CD4-positive, alpha-beta T cell (primary cell): ENCODE results near the gene MAN2A2. TPM values are rescaled to one million over a fixed set of nuclear protein-coding genes. Genes with fewer than 3 reads are reported as not detected.
"Not testable (repeated sequence)": the region's sequence is repeated elsewhere in the genome, so short reads cannot be mapped to it uniquely, and the experiment has no call there.

Experiments used
- ATAC-seq: fragments of 200-7000 bp; cut with Tn5 transposase; one replicate; pipeline ENCODE4 v1.10.0; 2022; ENCODE audit warnings: mild to moderate bottlenecking; ENCODE audit not compliant: poor library complexity
- CTCF ChIA-PET: fragments of 350-600 bp; sonication (Branson Sonifier 250); formaldehyde crosslinking; loops from one replicate; lab custom pipeline; 2021; ENCODE audit warnings: antibody characterized with exemption, inconsistent platforms; lab: Charles Lee
- POLR2A ChIA-PET: fragments of 350-600 bp; sonication (Branson Sonifier 250); formaldehyde crosslinking; loops from one replicate; lab custom pipeline; 2021; ENCODE audit warnings: antibody characterized with exemption, inconsistent platforms; lab: Charles Lee
- DNase-seq, 14 experiments: peaks; one replicate each; pipeline ENCODE4 v3.0.0-alpha.2; 2013 to 2020; ENCODE audit warnings: mixed read lengths in 2 of 14
- H3K27ac ChIP-seq, 2 donors: one replicate each; pipeline versions ENCODE4 v1.5.1 to v1.7.0; 2013; ENCODE audit warnings: low read length in 2 of 2, low read depth in 1 of 2, mild to moderate bottlenecking in 1 of 2
- H3K27me3 ChIP-seq, 2 experiments: 1 replicate in 1 of 2; 2 replicates in 1 of 2; pipeline versions ENCODE4 v1.6.1 to v1.7.0; 2013; ENCODE audit warnings: low read length in 2 of 2, control low read depth in 1 of 2, mild to moderate bottlenecking in 1 of 2, moderate library complexity in 1 of 2; ENCODE audit not compliant: insufficient read depth in 2 of 2, control insufficient read depth in 1 of 2
- H3K36me3 ChIP-seq: one replicate; pipeline ENCODE4 v1.6.1; 2013; ENCODE audit warnings: low read length, control low read depth; ENCODE audit not compliant: insufficient read depth
- H3K4me1 ChIP-seq: one replicate; pipeline ENCODE4 v1.6.1; 2013; ENCODE audit warnings: low read length, control low read depth; ENCODE audit not compliant: insufficient read depth
- H3K4me3 ChIP-seq: one replicate; pipeline ENCODE4 v1.5.1; 2013; ENCODE audit warnings: mild to moderate bottlenecking, low read length, moderate library complexity
- H3K9me3 ChIP-seq, 2 experiments: 1 replicate in 1 of 2; 2 replicates in 1 of 2; pipeline versions ENCODE4 v1.6.1 to v1.7.0; 2013; ENCODE audit warnings: low read length in 2 of 2, mild to moderate bottlenecking in 2 of 2, control low read depth in 1 of 2, moderate library complexity in 1 of 2; ENCODE audit not compliant: control insufficient read depth in 1 of 2, insufficient read depth in 1 of 2
- H3K27ac Mint-ChIP-seq: one replicate; pipeline ENCODE4 v1.8.0; 2020; ENCODE audit warnings: mixed read lengths
- H3K27me3 Mint-ChIP-seq: one replicate; pipeline ENCODE4 v1.8.0; 2021; ENCODE audit warnings: mixed read lengths
- H3K36me3 Mint-ChIP-seq: one replicate; pipeline ENCODE4 v1.8.0; 2021; ENCODE audit warnings: low read depth, mixed read lengths
- H3K4me1 Mint-ChIP-seq: one replicate; pipeline ENCODE4 v1.8.0; 2021; ENCODE audit warnings: low read depth, mixed read lengths
- H3K4me3 Mint-ChIP-seq: one replicate; pipeline ENCODE4 v1.8.0; 2020; ENCODE audit warnings: mild to moderate bottlenecking, mixed read lengths
- H3K9me3 Mint-ChIP-seq: one replicate; pipeline ENCODE4 v1.8.0; 2020; ENCODE audit warnings: mixed read lengths
- intact Hi-C, 2 experiments: fragments of 100-400 bp; cut with DNase I in 1 of 2; cut with micrococcal nuclease in 1 of 2; formaldehyde crosslinking; loops; one replicate each; pipeline versions ENCODE4 v1.15.1 to v1.9.0; 2023 to 2025; cut with DNase I, micrococcal nuclease
- total RNA-seq, 174 experiments: library from RNA in 2 of 174; stranded (reverse) in 2 of 174; gene quantifications; one replicate each; pipeline ENCODE4 v1.2.3 and lab custom pipeline; 2021 to 2026
- TF ChIP-seq, protein P1 (sequence below): fragments of 200-600 bp; IDR thresholded peaks from one replicate; pipeline ENCODE4 v1.8.0; 2022; ENCODE audit warnings: antibody characterized with exemption, mild to moderate bottlenecking

Gene MAN2A2
- total RNA-seq, 2 experiments from 2014 or later = 125 to 128 TPM

- CTCF ChIA-PET = no interaction called here
- Mint-ChIP-seq H3K27ac (no peak overlapping the region), H3K36me3 (peaks cover 20% of the 10 kb centered on the region), H3K4me1 (peaks cover 2% of the 10 kb centered on the region), H3K27me3 (no peaks in the 10 kb centered on the region), H3K4me3 (no peak overlapping the region), H3K9me3 (no peaks in the 10 kb centered on the region)
- H3K4me1 ChIP-seq = peaks cover 4% of the 10 kb centered on the region
- intact Hi-C loops = no loop called here
- TF ChIP-seq, protein P1, sequence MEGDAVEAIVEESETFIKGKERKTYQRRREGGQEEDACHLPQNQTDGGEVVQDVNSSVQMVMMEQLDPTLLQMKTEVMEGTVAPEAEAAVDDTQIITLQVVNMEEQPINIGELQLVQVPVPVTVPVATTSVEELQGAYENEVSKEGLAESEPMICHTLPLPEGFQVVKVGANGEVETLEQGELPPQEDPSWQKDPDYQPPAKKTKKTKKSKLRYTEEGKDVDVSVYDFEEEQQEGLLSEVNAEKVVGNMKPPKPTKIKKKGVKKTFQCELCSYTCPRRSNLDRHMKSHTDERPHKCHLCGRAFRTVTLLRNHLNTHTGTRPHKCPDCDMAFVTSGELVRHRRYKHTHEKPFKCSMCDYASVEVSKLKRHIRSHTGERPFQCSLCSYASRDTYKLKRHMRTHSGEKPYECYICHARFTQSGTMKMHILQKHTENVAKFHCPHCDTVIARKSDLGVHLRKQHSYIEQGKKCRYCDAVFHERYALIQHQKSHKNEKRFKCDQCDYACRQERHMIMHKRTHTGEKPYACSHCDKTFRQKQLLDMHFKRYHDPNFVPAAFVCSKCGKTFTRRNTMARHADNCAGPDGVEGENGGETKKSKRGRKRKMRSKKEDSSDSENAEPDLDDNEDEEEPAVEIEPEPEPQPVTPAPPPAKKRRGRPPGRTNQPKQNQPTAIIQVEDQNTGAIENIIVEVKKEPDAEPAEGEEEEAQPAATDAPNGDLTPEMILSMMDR = no peak
- H3K36me3 ChIP-seq = peaks cover 23% of the 10 kb centered on the region
- H3K9me3 ChIP-seq = no peaks in the 10 kb centered on the region
- no peak for DNase-seq
- no peak overlapping the region for H3K4me3 ChIP-seq
- H3K27ac ChIP-seq = no peak overlapping the region
- ATAC-seq = no peak
- no peaks in the 10 kb centered on the region for H3K27me3 ChIP-seq
- POLR2A ChIA-PET = no interaction called here
These were observed 21.3 kb downstream of the MAN2A2 start for GRCh38 chr15:90924375-90924774.

DNA sequence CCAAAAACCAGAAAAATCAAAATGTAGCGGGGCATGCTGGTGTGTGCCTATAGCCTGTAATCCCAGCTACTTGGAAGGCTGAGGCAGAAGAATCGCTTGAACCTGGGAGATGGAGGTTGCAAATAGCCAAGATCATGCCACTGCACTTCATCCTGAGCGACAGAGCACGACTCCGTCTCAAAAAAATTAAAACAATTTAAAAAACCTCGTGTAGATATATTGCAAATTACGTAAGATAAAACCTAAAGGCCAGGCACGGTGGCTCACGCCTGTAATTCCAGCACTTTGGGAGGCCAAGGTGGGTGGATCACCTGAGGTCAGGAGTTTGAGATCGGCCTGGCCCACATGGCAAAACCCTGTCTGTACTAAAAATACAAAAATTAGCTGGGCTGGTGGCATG, 23.7 kb downstream of the MAN2A2 start:
- H3K4me3 Mint-ChIP-seq = peak overlapping the region; percentile 30
- POLR2A ChIA-PET, H3K27me3 Mint-ChIP-seq, H3K27me3 ChIP-seq, intact Hi-C loops, H3K27ac Mint-ChIP-seq, H3K4me3 ChIP-seq, H3K36me3 ChIP-seq, H3K9me3 Mint-ChIP-seq, H3K36me3 Mint-ChIP-seq, H3K9me3 ChIP-seq, DNase-seq, ATAC-seq, CTCF ChIA-PET, H3K27ac ChIP-seq: not testable (repeated sequence)
- peaks cover 22% of the 10 kb centered on the region for H3K4me1 Mint-ChIP-seq
- H3K4me1 ChIP-seq = peaks cover 26% of the 10 kb centered on the region

DNA sequence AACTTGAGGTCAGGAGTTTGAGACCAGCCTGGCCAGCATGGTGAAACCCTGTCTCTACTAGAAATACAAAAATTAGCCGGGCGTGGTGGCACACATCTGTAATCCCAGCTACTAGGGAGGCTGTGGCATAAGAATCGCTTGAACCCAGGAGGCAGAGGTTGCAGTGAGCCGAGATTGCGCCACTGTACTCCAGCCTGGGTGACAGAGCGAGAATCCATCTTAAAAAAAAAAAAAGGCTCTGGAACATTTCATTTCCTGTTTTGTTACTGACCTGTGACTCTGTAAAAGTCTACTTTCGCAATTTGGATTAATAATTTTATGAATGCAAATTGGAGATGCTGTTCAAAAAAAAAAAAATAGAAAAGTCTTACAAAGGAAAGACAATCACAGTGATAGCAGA, 25.0 kb downstream of the MAN2A2 start:
- ATAC-seq, H3K9me3 ChIP-seq, POLR2A ChIA-PET, H3K27ac ChIP-seq, DNase-seq, H3K27me3 ChIP-seq, H3K4me3 ChIP-seq, H3K27me3 Mint-ChIP-seq, H3K36me3 Mint-ChIP-seq, intact Hi-C loops, H3K36me3 ChIP-seq, CTCF ChIA-PET, H3K9me3 Mint-ChIP-seq: not testable (repeated sequence)
- H3K27ac Mint-ChIP-seq = peak overlapping the region; percentile 96
- H3K4me3 Mint-ChIP-seq = peak overlapping the region; percentile 48
- peaks cover 29% of the 10 kb centered on the region for H3K4me1 Mint-ChIP-seq
- peaks cover 39% of the 10 kb centered on the region for H3K4me1 ChIP-seq

- Mint-ChIP-seq H3K36me3 (peaks cover 10% of the 10 kb centered on the region), H3K4me1 (peaks cover 34% of the 10 kb centered on the region), H3K4me3 (peak overlapping the region; percentile 98), H3K27ac (peak overlapping the region; percentile 96), H3K27me3 (no peaks in the 10 kb centered on the region), H3K9me3 (no peaks in the 10 kb centered on the region)
- Histone ChIP-seq H3K9me3 (no peaks in the 10 kb centered on the region), H3K4me3 (peak overlapping the region; percentile 59), H3K27me3 (no peaks in the 10 kb centered on the region), H3K4me1 (peaks cover 52% of the 10 kb centered on the region), H3K36me3 (no peaks in the 10 kb centered on the region), H3K27ac (peak overlapping the region; percentile 85 to 93)
- TF ChIP-seq, protein P1 = no peak
- peak in 1 of 14 experiments; percentile 16 for DNase-seq
- ChIA-PET CTCF (interaction anchor here (1.4 to 1.5 kb wide), 3 partner anchors 27 to 43 kb away, joined by 3 to 11 read pairs (median 5); partner anchors contain the start of gene MAN2A2), POLR2A (interaction anchor here (0.7 to 8.1 kb wide), 11 partner anchors 11 to 549 kb away, joined by 3 to 232 read pairs (median 3); partner anchors contain the start of genes MAN2A2 and RCCD1)
- intact Hi-C loops = loop anchor here (2.0 to 10.0 kb wide), 7 partner anchors 57 to 1035 kb away; partner anchors contain the start of genes AP3S2 (in 2 of the 2), BLM (in 1 of the 2), GDPGP1 (in 1 of the 2) and PRC1 (in 1 of the 2)
- ATAC-seq = no peak
These were observed 26.3 kb downstream of the MAN2A2 start for GRCh38 chr15:90929246-90930019.
